ENCODE measurements around the gene SLCO2B1. TPM values are rescaled to one million over a fixed set of nuclear protein-coding genes. Genes with fewer than 3 reads are reported as not detected.

SLCO2B1 gene
- total and polyA plus RNA-seq, 2 of the 8 experiments (the other 6 are each of a cell fraction or from before 2014, with no cell fraction given), result 0.03 TPM; not detected in 1

- Histone ChIP-seq H2BK120ac (replicated peaks; ENCODE audit: low read depth, low read length) (no peak overlapping the region), H2BK20ac (ENCODE audit: low read length) (no peak overlapping the region), H3K4ac (replicated peaks; ENCODE audit: insufficient read length, low read depth, low read length) (no peak overlapping the region), H4K8ac (ENCODE audit: extremely low read depth, insufficient read depth, low read length) (no peak overlapping the region), H3K27ac (ENCODE audit: low read depth, low read length) (no peak overlapping the region), H4K91ac (replicated peaks; ENCODE audit: insufficient read length, low read length) (no peak overlapping the region), H3K9me3 (ENCODE audit: insufficient read depth in 2 of 2, low read depth in 1 of 2, low read length in 1 of 2) (peaks cover 0 to 2% of the 10 kb centered on the region in 2 experiments; a peak in 1 of 4 replicates), H3K9ac (replicated peaks in 1 of 4; ENCODE audit: extremely low read depth in 1 of 4, low read depth in 3 of 4, low read length in 3 of 4) (no peak overlapping the region), H3K4me3 (ENCODE audit: extremely low read depth in 1 of 4, insufficient read depth in 2 of 4, low read depth in 3 of 4, low read length in 4 of 4) (no peak overlapping the region), H2BK12ac (ENCODE audit: low read depth, low read length) (no peak overlapping the region), H3K79me1 (ENCODE audit: low read depth, low read length) (no peaks in the 10 kb centered on the region), H3K23me2 (ENCODE audit: low read depth, low read length) (no peaks in the 10 kb centered on the region), H3K27me3 (replicated peaks in 1 of 4; ENCODE audit: control insufficient read depth in 3 of 4, extremely low read depth in 1 of 4, insufficient read depth in 3 of 4, low read length in 3 of 4) (no peaks in the 10 kb centered on the region), H2AK5ac (ENCODE audit: low read depth, low read length) (no peak overlapping the region), H3K18ac (ENCODE audit: extremely low read depth, low read length) (no peak overlapping the region), H3K79me2 (ENCODE audit: control insufficient read depth in 1 of 2, insufficient read depth in 2 of 2, low read length in 2 of 2) (no peaks in the 10 kb centered on the region), H3K14ac (ENCODE audit: insufficient read length) (no peak overlapping the region), H3K4me2 (ENCODE audit: insufficient read depth in 1 of 2, low read depth in 2 of 2, low read length in 2 of 2) (no peak overlapping the region), H4K20me1 (replicated peaks in 1 of 2; ENCODE audit: control insufficient read depth in 1 of 2, insufficient read depth in 2 of 2, low read length in 2 of 2) (peaks cover 0 to 2% of the 10 kb centered on the region in 2 experiments), H3K56ac (replicated peaks; ENCODE audit: insufficient read length, low read depth, low read length) (no peak overlapping the region), H4K5ac (ENCODE audit: insufficient read length, low read depth, low read length) (no peak overlapping the region), H3K36me3 (ENCODE audit: control insufficient read depth in 2 of 4, insufficient read depth in 4 of 4, low read length in 3 of 4) (no peaks in the 10 kb centered on the region), H2AFZ (ENCODE audit: low read length) (no peak overlapping the region), H2BK5ac (ENCODE audit: low read depth, low read length) (no peak overlapping the region), H3K4me1 (replicated peaks in 1 of 4; ENCODE audit: control insufficient read depth in 3 of 4, insufficient read depth in 4 of 4, low read length in 3 of 4) (peaks cover 0 to 5% (median 0%) of the 10 kb centered on the region in 4 experiments; a peak in 1 of 7 replicates), H3K23ac (ENCODE audit: insufficient read length) (no peak overlapping the region), H2BK15ac (ENCODE audit: low read length) (no peak overlapping the region)
- no peak for DNase-seq (ENCODE audit: low read depth in 1 of 2, low spot score in 2 of 2)
- ChIA-PET POLR2A (ENCODE audit: partially characterized antibody) (no interaction called here), CTCF (ENCODE audit: partially characterized antibody) (interaction anchor here (1.2 to 29.8 kb wide), 8 partner anchors 7 to 113 kb away, joined by 3 to 952 read pairs (median 8); partner anchors contain the start of gene TPBGL)
- FAIRE-seq, result no peak
- TF ChIP-seq YY1 (IDR thresholded peaks at IDR 0.05; ENCODE audit: low read depth, low read length) (no peak), BACH1 (IDR thresholded peaks at IDR 0.05; ENCODE audit: low read length) (no peak), TAF1 (IDR thresholded peaks at IDR 0.05; ENCODE audit: low read depth, low read length) (no peak), SP1 (IDR thresholded peaks at IDR 0.05; ENCODE audit: low read depth, low read length) (no peak), EP300 (IDR thresholded peaks at IDR 0.05; ENCODE audit: borderline replicate concordance in 1 of 2, low read depth in 2 of 2, low read length in 2 of 2) (no peak)
- 82% methylated on average over 1 of the region's 1 CpG; no CpG with 5 or more reads in 1 of the 2 experiments for WGBS, 2 experiments (ENCODE audit: extremely low coverage in 1 of 2, insufficient coverage in 1 of 2, insufficient read length in 1 of 2, insufficient replicate concordance in 2 of 2, low coverage in 1 of 2, low lambda C conversion rate in 2 of 2, missing lambda C conversion rate in 1 of 2)
These were observed 15.3 kb upstream of the SLCO2B1 start for GRCh38 chr11:75135651-75136050.

All from H1 (cell line).